Muscle of back (tissue), 11 donors: Measurements from ENCODE around the gene LTBP1. TPM values are rescaled to one million over a fixed set of nuclear protein-coding genes. Genes with fewer than 3 reads are reported as not detected.
A peak's percentile ranks its signal among the peaks of the same experiment; 100 is the strongest.
"Not testable (repeated sequence)": the region's sequence is repeated elsewhere in the genome, so short reads cannot be mapped to it uniquely, and the experiment has no call there.

Source experiments
- DNase-seq, 3 donors: peaks; one replicate each; pipeline versions ENCODE4 v3.0.0 to v3.0.0-alpha.2; 2013
- polyA plus RNA-seq, 10 donors: library from polyadenylated mRNA; unstranded; fragments of 120-200 nt; gene quantifications; one replicate each; pipeline ENCODE4 v1.2.1, GENCODE V29; 2013; ENCODE audit not compliant: insufficient read length in 10 of 10

The LTBP1 gene
- polyA plus RNA-seq, 10 donors: 52.1 to 101 (median 66.1) TPM

- peak in 1 of 3 donors; percentile 51 for DNase-seq
Observed at GRCh38 chr2:33340280-33340679, 393.5 kb downstream of the LTBP1 start.

DNA sequence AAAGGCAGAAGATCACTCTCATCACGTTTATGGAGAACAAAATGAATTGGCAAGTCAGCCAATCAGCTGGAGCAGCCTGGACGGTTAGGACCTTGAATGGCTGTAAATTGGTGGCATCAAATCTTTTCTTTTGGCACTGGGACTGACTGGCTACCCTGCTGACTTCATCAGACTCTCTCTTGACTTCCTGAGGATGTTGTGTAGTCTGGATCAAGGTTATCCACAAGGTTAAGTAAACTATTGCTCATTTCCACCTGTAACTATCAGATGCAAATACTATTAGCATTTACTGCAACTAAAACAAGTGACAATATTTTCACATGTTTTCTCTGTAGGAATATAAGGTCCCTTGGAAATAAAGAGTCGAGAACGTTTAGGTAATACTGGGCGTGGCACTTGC is 395.4 kb downstream of the LTBP1 start:
- DNase-seq: no peak

- no peak for DNase-seq
Observed at GRCh38 chr2:33342705-33343104, 396.0 kb downstream of the LTBP1 start.

DNA sequence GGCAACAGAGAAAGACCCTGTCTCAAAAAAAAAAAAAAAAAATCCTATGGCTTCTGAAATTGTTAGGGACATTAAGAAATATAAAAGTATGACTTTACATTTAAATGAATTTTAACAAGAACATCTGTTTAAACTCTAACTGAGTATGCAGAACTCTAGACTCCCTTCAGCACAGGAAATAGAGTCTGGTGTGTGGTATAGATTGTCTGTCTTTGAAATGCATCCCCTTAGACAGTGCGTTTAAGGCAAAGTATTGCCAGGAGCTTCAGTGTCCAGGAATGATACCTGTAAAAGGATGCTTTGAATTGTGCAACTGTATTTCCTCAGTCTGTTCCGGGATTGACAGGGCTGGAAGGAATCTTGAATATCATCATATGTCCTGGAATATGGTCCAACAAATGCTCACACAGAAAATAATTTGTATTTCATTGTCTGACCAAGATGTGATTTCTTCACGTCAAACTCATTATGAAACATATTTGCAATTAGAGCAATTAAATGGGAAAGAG is 396.7 kb downstream of the LTBP1 start:
- DNase-seq: no peak

DNA sequence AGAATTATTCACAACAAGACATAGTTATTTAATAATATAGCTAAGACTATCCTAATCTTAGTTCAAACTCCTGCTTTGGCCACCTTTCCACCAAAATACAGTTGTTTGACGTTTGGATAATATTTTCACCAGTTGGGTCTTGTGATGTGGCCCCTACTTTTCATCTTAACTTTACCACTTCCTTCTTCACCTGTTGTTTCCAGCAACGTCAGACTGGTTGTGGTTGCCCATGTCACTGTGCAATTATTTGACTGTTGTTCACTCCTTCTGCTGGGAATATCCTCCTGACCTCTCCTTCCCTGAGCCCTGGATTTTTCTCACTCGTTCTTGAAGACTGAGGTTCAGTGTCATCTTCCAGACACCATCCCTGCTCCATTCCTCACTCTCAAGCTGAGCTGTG is 397.5 kb downstream of the LTBP1 start:
- no peak for DNase-seq

- peak in 1 of 3 donors; percentile 29 for DNase-seq
Observed at GRCh38 chr2:33347856-33348255, 401.1 kb downstream of the LTBP1 start.

DNA sequence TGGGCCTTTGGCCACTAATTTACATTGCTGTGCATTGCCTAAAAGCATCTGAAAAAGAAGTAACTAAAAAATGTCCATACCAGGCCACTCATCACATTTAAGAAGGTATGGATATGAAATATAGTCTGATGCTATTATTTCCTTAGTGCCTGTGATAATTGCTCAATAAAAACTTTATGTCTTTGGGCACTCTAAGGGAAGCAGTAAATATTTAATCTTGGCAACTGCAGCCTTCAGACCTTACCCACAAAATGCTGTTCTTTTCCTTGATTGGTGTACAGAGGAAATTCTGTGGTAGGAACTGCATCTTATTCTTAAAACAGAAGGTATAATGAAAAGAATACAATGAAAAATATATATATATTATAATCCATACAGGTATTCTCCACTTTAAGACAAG is 403.9 kb downstream of the LTBP1 start:
- no peak for DNase-seq

GRCh38 chr2:33351781-33352180 is 405.0 kb downstream of the LTBP1 start:
- no peak for DNase-seq

GRCh38 chr2:33354981-33355380 is 408.2 kb downstream of the LTBP1 start:
- DNase-seq: peak in 1 of 3 donors; percentile 90

- DNase-seq: peak in 1 of 3 donors; percentile 46
Observed at GRCh38 chr2:33358878-33359277, 412.1 kb downstream of the LTBP1 start.

- peak in 1 of 3 donors; percentile 43 for DNase-seq
Observed at GRCh38 chr2:33363325-33364298, 416.9 kb downstream of the LTBP1 start.

GRCh38 chr2:33365264-33365970 is 418.7 kb downstream of the LTBP1 start:
- no peak for DNase-seq

- peak; percentile 55 to 73 (median 66) for DNase-seq
Observed at GRCh38 chr2:33366473-33366872, 419.7 kb downstream of the LTBP1 start.

GRCh38 chr2:33368524-33368923 is 421.8 kb downstream of the LTBP1 start:
- DNase-seq: not testable (repeated sequence)

- DNase-seq: peak in 1 of 3 donors; percentile 64
Observed at GRCh38 chr2:33369191-33369590, 422.4 kb downstream of the LTBP1 start.

DNA sequence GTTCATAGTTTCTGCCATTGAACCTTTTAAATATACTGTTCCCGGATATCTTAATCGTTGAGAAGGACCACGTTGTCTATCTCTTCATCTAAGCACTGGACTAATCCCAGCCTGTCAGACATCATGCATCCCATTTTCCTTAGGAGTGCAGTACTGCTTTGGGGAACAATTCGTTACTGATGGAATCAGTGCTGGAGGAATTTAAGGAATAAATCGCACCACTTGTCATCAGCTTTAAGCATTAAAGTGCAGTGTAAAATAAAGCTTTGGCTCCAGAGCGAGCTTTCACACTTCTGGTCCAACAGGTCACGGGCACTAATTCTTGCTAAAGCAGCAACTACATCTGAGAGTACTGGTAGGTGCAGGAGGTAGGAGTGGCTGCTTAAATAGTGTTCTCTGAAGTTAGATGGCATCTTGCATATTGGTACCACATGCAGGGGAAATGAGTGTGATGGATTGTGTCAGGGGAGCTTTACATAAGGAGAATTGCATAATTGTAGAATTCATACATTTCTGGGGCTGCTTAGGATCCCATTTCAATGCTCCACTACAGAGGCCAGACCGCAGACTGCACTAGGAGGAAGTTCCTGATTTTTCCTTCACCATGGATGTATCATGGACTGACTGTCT is 424.0 kb downstream of the LTBP1 start:
- peak in 2 of 3 donors; percentile 52 to 58 for DNase-seq

DNA sequence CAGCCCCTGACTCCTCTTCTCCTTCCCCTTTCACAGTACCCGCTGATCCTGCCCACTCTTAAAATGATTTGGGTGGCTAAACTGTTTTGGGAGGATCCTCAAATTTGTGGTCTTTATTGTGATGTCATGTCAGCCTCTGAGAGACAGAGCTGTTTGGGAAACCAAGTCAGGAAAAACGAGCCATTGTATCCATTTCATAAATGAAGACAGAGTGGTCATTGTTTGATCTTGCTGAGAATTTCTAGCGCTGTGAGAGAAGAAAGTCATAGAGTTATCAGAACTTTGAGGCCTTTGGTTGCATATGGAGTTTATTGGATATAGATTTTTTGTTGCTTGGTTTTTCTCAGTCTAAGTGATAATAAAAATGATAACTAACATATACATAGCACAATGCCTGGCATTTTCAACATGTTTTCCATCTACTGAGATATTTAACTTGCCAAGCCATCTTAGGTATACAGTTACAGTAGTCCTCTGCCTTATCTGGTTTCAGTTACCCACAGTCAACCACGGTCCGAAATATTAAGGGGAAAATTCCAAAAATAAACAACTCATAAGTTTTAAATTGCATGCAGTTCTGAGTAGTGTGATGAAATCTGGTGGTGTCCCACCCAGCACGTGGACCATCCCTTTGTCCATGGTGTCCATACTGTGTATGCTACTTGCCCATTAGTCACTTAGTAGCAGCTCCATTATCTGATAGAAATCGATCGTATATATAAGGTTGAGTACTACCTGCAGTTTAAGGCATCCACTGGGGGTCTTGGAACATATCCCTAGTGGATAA is 424.7 kb downstream of the LTBP1 start:
- no peak for DNase-seq

DNA sequence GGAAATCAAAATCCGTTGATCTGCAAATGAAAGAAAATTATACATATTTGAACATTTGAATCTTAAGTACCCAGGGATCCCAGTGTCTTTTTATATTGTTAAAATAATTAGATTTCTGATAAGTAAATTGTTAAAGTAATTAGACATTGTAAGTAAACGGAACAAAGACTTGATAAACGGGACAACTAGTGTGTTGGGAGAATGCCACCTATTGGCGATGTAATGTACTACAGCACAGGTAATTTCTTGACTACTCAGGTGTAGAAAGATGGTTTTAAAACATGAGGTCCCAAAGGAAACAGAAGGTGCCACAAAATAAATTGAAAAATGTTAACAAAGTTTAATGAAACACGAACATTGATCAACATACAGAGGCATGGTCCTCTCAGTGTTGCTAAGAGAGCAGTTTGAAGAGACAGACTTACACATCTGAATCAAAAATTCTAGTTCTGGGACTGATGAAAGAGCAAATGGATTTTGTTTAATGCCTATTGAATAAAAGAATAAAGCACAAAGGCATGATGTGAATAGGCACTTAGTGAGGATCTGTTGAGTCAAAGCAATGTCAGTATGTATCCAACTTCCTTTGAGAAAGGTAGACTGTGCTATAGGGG is 426.3 kb downstream of the LTBP1 start:
- DNase-seq: no peak

GRCh38 chr2:33373986-33374385 is 427.2 kb downstream of the LTBP1 start:
- DNase-seq: peak in 1 of 3 donors; percentile 75

DNA sequence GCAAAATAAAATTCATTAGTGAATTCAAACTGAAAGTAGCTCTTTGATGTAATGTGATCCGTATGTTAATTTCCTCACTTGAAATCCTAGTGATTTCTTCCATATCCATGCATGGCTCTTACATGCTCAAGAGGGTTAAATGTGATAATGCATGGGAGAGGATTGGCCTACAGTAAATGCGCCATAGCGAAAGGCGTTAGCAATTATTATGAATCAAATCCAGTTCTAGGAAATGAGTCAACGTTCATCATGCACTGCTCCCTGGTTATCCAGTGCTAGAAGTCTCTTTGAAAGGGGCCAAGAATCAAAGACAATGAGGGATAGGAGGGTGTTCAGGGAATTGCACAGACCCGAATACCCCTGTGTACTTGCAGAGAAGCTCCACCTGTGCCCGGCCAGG is 428.3 kb downstream of the LTBP1 start:
- no peak for DNase-seq

GRCh38 chr2:33377048-33377447 is 430.3 kb downstream of the LTBP1 start:
- no peak for DNase-seq
